ENCODE results near the gene NOVA1. TPM values are rescaled to one million over a fixed set of nuclear protein-coding genes. Genes with fewer than 3 reads are reported as not detected.

The NOVA1 gene
- total RNA-seq, 1 experiment from 2014 or later, result 11.6 TPM

DNA sequence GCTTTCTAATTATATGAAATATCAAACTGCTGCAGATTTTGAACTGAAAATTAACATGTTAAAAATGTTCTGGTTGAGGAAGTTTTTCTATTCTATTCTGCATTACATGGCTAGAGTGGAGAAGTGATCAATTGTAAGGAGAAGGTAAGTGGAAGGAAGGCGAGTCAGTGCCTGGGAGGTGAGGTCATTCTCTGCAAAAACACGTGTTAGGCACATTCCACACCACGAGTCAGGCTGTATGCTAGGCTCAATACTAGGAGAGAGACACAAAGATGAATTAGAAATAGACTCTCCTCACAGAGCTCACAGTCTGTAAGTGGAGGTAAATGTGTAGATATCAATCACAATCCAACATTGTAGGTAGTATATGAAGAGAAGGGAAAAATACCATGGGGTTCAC is 194.1 kb downstream of the NOVA1 start:
- CTCF ChIA-PET, result no interaction called here
- H3K9me3 Mint-ChIP-seq, result no peaks in the 10 kb centered on the region
- TF ChIP-seq NR2C2 (CRISPR knock-in tag; IDR thresholded peaks at IDR 0.05), result no peak
- no peaks in the 10 kb centered on the region for H3K27me3 Mint-ChIP-seq (ENCODE audit: low read depth)
- peaks cover 22% of the 10 kb centered on the region for H3K4me1 Mint-ChIP-seq
- no peak for DNase-seq (ENCODE audit: low spot score)
- H3K27ac Mint-ChIP-seq, result no peak overlapping the region
- ATAC-seq, result no peak
- H3K36me3 Mint-ChIP-seq, result no peaks in the 10 kb centered on the region
- POLR2A ChIA-PET, result no interaction called here
- H3K4me3 Mint-ChIP-seq, result no peak overlapping the region

- CTCF ChIA-PET, result interaction anchor here (0.7 to 1.2 kb wide), 2 partner anchors 11 to 362 kb away, joined by 3 read pairs; no protein-coding TSS in a partner anchor
- ATAC-seq, result no peak
- no peak overlapping the region for H3K4me3 Mint-ChIP-seq
- no peaks in the 10 kb centered on the region for H3K9me3 Mint-ChIP-seq
- H3K27ac Mint-ChIP-seq, result no peak overlapping the region
- POLR2A ChIA-PET, result no interaction called here
- DNase-seq (ENCODE audit: low spot score), result no peak
- TF ChIP-seq TEAD1 (CRISPR knock-in tag; IDR thresholded peaks at IDR 0.05), result no peak
- TF ChIP-seq, protein P1, sequence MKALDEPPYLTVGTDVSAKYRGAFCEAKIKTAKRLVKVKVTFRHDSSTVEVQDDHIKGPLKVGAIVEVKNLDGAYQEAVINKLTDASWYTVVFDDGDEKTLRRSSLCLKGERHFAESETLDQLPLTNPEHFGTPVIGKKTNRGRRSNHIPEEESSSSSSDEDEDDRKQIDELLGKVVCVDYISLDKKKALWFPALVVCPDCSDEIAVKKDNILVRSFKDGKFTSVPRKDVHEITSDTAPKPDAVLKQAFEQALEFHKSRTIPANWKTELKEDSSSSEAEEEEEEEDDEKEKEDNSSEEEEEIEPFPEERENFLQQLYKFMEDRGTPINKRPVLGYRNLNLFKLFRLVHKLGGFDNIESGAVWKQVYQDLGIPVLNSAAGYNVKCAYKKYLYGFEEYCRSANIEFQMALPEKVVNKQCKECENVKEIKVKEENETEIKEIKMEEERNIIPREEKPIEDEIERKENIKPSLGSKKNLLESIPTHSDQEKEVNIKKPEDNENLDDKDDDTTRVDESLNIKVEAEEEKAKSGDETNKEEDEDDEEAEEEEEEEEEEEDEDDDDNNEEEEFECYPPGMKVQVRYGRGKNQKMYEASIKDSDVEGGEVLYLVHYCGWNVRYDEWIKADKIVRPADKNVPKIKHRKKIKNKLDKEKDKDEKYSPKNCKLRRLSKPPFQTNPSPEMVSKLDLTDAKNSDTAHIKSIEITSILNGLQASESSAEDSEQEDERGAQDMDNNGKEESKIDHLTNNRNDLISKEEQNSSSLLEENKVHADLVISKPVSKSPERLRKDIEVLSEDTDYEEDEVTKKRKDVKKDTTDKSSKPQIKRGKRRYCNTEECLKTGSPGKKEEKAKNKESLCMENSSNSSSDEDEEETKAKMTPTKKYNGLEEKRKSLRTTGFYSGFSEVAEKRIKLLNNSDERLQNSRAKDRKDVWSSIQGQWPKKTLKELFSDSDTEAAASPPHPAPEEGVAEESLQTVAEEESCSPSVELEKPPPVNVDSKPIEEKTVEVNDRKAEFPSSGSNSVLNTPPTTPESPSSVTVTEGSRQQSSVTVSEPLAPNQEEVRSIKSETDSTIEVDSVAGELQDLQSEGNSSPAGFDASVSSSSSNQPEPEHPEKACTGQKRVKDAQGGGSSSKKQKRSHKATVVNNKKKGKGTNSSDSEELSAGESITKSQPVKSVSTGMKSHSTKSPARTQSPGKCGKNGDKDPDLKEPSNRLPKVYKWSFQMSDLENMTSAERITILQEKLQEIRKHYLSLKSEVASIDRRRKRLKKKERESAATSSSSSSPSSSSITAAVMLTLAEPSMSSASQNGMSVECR (CRISPR knock-in tag; IDR thresholded peaks at IDR 0.05; ENCODE audit: borderline replicate concordance), result no peak
- no peak for TF ChIP-seq JUN (CRISPR knock-in tag; IDR thresholded peaks at IDR 0.05)
- TF ChIP-seq ZNF396 (CRISPR knock-in tag; IDR thresholded peaks at IDR 0.05; ENCODE audit: borderline replicate concordance), result no peak
- TF ChIP-seq E2F4 (CRISPR knock-in tag; IDR thresholded peaks at IDR 0.05; ENCODE audit: borderline replicate concordance, low read depth), result no peak
- no peak for TF ChIP-seq ATF1 (CRISPR knock-in tag; IDR thresholded peaks at IDR 0.05)
- no peak for TF ChIP-seq HMGA2 (CRISPR knock-in tag; IDR thresholded peaks at IDR 0.05)
- no peak for TF ChIP-seq ELF4 (CRISPR knock-in tag; IDR thresholded peaks at IDR 0.05; ENCODE audit: low read depth)
- TF ChIP-seq ZNF138 (CRISPR knock-in tag; conservative IDR thresholded peaks at IDR 0.05), result no peak
- TF ChIP-seq ZNF317 (CRISPR knock-in tag; IDR thresholded peaks at IDR 0.05; ENCODE audit: borderline replicate concordance, low read depth), result no peak
- TF ChIP-seq CBFB (CRISPR knock-in tag; IDR thresholded peaks at IDR 0.05; ENCODE audit: low read depth), result no peak
- TF ChIP-seq ZNF263 (CRISPR knock-in tag; IDR thresholded peaks at IDR 0.05; ENCODE audit: low read depth), result no peak
- no peaks in the 10 kb centered on the region for H3K36me3 Mint-ChIP-seq
- peaks cover 22% of the 10 kb centered on the region for H3K4me1 Mint-ChIP-seq
- no peaks in the 10 kb centered on the region for H3K27me3 Mint-ChIP-seq (ENCODE audit: low read depth)
These were observed 195.7 kb downstream of the NOVA1 start for GRCh38 chr14:26402126-26402525.

DNA sequence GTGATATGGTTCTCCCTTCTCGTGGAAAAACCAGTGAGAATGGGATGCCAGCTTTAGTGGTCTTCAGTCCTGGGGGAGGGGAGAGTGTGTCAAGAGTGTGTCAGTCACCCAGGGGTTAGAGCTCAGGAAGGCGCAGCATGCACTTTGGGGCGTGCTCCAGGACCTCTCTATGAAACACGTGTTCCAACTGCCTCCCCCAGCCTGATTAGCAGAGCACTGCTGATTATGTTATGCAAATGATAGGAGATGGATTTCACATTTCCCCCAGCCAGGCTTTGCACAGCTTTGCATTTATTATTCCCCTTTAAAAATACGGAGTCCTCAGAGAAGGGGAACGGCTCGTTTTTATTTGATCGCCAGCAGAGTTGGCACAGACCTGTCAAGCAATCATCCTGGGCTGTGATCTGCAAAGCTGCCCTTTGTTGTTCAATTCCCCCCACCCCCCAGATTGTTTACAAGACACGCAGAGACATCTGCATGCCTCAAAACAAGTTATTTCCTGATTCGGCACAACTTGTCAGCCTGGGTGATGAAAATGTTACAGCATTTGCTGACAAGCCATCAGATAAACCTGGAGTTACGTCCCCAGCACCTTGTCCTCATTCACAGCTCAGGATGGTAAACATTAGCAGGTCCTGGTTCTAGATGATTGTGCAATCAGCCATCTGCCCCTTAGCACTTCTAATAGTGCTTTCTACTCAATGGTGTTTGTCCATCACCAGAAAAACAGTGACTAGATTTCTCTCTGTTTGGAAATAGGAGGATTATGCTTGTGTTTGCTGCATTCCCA is 196.5 kb downstream of the NOVA1 start:
- no peaks in the 10 kb centered on the region for H3K36me3 Mint-ChIP-seq
- no peak overlapping the region for H3K4me3 Mint-ChIP-seq
- no peaks in the 10 kb centered on the region for H3K9me3 Mint-ChIP-seq
- DNase-seq (ENCODE audit: low spot score) (no peak), ATAC-seq (no peak)
- no peaks in the 10 kb centered on the region for H3K27me3 Mint-ChIP-seq (ENCODE audit: low read depth)
- H3K4me1 Mint-ChIP-seq, result peaks cover 22% of the 10 kb centered on the region
- ChIA-PET POLR2A (interaction anchor here (0.6 kb wide), 1 partner anchor 8 kb away, joined by 6 read pairs; no protein-coding TSS in a partner anchor), CTCF (interaction anchor here (0.7 to 1.2 kb wide), 2 partner anchors 12 to 363 kb away, joined by 3 read pairs; no protein-coding TSS in a partner anchor)
- H3K27ac Mint-ChIP-seq, result no peak overlapping the region
- TF ChIP-seq, protein P2, sequence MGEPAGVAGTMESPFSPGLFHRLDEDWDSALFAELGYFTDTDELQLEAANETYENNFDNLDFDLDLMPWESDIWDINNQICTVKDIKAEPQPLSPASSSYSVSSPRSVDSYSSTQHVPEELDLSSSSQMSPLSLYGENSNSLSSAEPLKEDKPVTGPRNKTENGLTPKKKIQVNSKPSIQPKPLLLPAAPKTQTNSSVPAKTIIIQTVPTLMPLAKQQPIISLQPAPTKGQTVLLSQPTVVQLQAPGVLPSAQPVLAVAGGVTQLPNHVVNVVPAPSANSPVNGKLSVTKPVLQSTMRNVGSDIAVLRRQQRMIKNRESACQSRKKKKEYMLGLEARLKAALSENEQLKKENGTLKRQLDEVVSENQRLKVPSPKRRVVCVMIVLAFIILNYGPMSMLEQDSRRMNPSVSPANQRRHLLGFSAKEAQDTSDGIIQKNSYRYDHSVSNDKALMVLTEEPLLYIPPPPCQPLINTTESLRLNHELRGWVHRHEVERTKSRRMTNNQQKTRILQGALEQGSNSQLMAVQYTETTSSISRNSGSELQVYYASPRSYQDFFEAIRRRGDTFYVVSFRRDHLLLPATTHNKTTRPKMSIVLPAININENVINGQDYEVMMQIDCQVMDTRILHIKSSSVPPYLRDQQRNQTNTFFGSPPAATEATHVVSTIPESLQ (CRISPR knock-in tag; IDR thresholded peaks at IDR 0.05), result no peak
- TF ChIP-seq ZBTB21 (CRISPR knock-in tag; IDR thresholded peaks at IDR 0.05; ENCODE audit: borderline replicate concordance), result no peak
- TF ChIP-seq MAX (CRISPR knock-in tag; IDR thresholded peaks at IDR 0.05), result no peak
- TF ChIP-seq, protein P3, sequence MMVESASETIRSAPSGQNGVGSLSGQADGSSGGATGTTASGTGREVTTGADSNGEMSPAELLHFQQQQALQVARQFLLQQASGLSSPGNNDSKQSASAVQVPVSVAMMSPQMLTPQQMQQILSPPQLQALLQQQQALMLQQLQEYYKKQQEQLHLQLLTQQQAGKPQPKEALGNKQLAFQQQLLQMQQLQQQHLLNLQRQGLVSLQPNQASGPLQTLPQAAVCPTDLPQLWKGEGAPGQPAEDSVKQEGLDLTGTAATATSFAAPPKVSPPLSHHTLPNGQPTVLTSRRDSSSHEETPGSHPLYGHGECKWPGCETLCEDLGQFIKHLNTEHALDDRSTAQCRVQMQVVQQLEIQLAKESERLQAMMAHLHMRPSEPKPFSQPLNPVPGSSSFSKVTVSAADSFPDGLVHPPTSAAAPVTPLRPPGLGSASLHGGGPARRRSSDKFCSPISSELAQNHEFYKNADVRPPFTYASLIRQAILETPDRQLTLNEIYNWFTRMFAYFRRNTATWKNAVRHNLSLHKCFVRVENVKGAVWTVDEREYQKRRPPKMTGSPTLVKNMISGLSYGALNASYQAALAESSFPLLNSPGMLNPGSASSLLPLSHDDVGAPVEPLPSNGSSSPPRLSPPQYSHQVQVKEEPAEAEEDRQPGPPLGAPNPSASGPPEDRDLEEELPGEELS (CRISPR knock-in tag; IDR thresholded peaks at IDR 0.05), result no peak
- no peak for TF ChIP-seq USF2 (CRISPR knock-in tag; IDR thresholded peaks at IDR 0.05)
- no peak for TF ChIP-seq ZNF232 (CRISPR knock-in tag; IDR thresholded peaks at IDR 0.05)
- no peak for TF ChIP-seq CREM (CRISPR knock-in tag; IDR thresholded peaks at IDR 0.05)

All from WTC11 (cell line).